22Rv1 (cell line): ENCODE data around the gene MTERF2.

Source experiments
- H3K27ac ChIP-seq: fragments of 450-650 bp; 2 replicates; pipeline ENCODE4 v1.5.1; 2017
- ZFX ChIP-seq: fragments of 450-650 bp; IDR thresholded peaks from 2 replicates; pipeline ENCODE4 v1.6.1; 2017; ENCODE audit warnings: antibody characterized with exemption, borderline replicate concordance
- TF ChIP-seq, protein P1 (sequence below): fragments of 450-650 bp; IDR thresholded peaks from 2 replicates; pipeline ENCODE4 v1.5.1; 2017; ENCODE audit warnings: mild to moderate bottlenecking

The MTERF2 gene

DNA sequence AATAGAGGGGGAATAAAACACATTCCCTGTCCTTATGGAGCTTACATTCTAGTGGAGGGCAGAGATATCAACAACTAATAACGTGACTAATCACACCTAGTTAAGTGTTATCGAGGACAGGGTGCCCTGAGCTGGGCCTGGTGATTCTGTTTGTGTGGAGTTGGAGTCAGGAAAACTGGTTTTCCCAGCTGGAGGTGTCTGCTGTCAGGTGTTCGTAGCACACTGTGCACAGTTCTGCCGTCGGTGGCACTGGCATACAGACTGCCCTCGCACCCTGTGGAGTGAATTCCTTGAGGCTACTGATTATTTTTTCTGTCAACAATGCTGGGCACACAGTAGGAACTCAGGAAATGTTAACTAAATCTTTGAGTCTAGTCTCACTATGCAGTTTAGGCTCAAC is 900 bp upstream of the MTERF2 start:
- H3K27ac ChIP-seq, result peak overlapping the region; percentile 55; the same call in 1 of the 2 replicates
- TF ChIP-seq, protein P1, sequence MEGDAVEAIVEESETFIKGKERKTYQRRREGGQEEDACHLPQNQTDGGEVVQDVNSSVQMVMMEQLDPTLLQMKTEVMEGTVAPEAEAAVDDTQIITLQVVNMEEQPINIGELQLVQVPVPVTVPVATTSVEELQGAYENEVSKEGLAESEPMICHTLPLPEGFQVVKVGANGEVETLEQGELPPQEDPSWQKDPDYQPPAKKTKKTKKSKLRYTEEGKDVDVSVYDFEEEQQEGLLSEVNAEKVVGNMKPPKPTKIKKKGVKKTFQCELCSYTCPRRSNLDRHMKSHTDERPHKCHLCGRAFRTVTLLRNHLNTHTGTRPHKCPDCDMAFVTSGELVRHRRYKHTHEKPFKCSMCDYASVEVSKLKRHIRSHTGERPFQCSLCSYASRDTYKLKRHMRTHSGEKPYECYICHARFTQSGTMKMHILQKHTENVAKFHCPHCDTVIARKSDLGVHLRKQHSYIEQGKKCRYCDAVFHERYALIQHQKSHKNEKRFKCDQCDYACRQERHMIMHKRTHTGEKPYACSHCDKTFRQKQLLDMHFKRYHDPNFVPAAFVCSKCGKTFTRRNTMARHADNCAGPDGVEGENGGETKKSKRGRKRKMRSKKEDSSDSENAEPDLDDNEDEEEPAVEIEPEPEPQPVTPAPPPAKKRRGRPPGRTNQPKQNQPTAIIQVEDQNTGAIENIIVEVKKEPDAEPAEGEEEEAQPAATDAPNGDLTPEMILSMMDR, result no peak
- TF ChIP-seq ZFX, result no peak

DNA sequence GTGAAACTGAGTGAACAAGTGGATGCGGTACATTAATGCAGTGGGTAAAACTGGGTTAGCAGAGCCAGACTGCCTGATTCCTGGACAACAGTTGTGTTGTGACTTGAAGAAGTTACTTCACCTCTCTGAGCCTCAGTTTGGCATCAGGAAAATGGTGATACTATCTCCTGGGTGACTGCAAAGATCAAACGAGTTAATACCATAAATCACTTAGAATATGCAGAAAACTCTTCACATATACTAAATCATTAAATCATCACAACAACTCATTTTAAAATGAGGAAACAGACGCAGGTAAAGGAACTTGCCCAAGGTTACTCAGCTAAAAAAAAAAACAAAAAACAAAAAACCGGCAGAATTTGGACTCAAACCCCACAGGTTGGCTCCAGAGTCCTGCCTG is 811 bp downstream of the MTERF2 start:
- peak overlapping the region; percentile 55; the same call in 1 of the 2 replicates for H3K27ac ChIP-seq
- TF ChIP-seq ZFX, result no peak
- TF ChIP-seq, protein P1, result no peak

DNA sequence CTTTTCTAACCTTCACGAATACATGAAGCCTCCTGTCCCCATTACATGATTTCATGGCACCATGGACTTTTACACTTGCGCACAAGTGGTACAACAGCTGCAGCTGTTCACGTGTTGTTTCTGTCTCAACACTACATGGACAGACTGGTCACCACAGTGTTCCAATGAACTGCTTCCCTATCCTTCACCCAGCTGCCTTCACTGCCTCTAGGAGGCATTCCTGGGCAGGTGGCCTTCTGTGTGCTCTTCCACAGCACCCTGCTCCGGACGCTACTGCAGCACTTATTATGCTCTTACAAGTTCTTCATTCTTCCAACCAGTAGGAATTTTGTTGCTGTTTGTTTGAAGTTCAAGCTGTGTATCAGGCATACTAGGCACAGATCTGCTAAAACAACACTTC is 1.5 kb downstream of the MTERF2 start:
- no peak for TF ChIP-seq ZFX
- no peak overlapping the region for H3K27ac ChIP-seq

DNA sequence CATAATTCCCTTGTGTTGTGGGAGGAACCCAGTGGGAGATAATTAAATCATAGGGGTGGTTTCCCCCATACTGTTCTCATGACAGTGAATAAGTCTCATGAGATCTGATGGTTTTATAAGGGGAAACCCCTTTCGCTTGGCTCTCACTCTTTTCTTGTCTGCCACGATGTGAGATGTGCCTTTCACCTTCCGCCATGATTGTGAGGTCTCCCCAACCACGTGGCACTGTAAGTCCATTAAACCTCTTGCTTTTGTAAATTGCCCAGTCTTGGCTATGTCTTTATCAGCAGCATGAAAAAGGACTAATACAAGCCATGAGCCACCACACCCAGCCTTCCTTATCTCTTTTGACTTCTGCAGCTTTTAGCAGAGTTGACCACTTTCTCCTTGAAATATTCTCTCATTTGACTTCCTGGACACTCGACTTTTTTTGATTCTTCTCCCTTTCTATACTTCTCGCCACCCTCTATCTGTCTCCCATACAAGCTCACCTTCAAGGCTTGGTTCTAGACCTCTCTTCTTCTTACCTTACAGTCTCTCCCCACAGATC is 2.3 kb downstream of the MTERF2 start:
- no peak overlapping the region for H3K27ac ChIP-seq
- TF ChIP-seq ZFX, result no peak
- TF ChIP-seq, protein P1, result no peak

DNA sequence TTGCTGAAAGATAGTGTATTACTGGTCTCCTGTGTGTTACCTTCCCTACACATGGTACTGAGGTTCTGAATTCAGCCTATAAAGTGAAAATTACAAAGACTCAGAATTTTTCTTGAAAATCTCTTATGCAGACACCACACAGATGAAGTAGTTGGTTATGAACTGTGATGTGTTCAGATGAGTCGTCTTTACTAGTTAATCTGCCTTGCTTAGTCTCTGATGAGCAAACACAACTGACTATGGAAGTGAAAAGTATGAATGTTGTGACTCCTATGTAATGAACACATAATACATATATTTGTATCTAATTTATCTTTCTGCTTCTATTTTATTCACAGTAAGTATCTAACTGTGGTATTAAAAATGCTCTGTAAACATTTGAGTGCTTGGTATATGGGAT is 4.7 kb downstream of the MTERF2 start:
- no peak overlapping the region for H3K27ac ChIP-seq
- TF ChIP-seq, protein P1, result no peak
- no peak for TF ChIP-seq ZFX

DNA sequence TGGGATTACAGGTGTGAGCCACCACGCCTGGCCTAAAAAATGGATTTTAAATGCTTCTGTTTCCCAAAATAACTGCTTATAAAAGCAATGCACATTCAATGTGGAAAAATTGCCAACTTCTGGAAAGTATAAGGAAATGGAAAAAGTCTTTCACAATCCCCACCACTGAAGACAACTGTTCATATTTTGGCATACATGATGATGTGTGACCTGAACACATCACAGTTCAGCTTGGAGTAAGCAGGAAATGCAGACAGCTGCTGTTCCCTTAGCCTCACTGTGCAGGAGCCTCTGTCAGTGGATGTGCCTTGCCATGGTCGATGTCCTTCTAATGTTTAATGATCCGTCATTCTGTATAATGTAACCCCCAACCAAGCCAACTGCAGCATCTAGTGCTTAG is 5.2 kb downstream of the MTERF2 start:
- no peak overlapping the region for H3K27ac ChIP-seq
- no peak for TF ChIP-seq ZFX
- TF ChIP-seq, protein P1, result no peak

DNA sequence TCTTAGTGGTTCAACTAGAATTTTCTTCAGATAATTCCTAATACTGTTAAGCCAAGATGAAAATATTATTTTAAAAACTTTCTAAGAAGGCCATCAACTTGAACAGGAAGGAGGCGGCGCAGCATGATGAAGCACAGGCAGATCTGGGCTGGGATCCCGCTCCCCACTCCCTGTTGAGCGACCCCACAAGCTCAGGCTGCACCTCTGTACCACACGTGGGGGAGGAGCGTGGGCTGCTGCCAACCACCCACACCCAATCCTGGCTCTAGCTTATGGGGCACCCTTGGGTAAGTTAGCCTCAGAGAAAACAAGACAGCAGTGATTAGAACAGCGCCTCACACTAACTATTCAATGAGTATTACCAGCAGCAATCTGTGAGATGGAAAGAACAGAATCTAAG is 6.0 kb downstream of the MTERF2 start:
- no peak overlapping the region for H3K27ac ChIP-seq
- TF ChIP-seq ZFX, result no peak
- TF ChIP-seq, protein P1, result no peak
